HepG2 (cell line): ENCODE results near the gene SLC35D3. TPM values are rescaled to one million over a fixed set of nuclear protein-coding genes. Genes with fewer than 3 reads are reported as not detected.
A peak's percentile ranks its signal among the peaks of the same experiment; 100 is the strongest.

Experiments used
- ATAC-seq: fragments of 200-7000 bp; cut with Tn5 transposase; 3 replicates; pipeline ENCODE4 v1.9.1; 2020; ENCODE audit warnings: mild to moderate bottlenecking, moderate library complexity
- BruUV-seq: library from RNA; stranded (reverse); fragments of 400-500 nt; replicated peaks from 2 replicates; lab custom pipeline; 2021; lab: Mats Ljungman, UMichigan
- CTCF ChIA-PET: fragments of 300-600 bp; formaldehyde crosslinking; extraction: SDS; loops from one replicate; lab custom pipeline; 2021; ENCODE audit warnings: low total read pairs, inconsistent platforms, low intra/inter-chr PET ratio; lab: Yijun Ruan, JAX
- POLR2A ChIA-PET: fragments of 350-600 bp; sonication (Branson Sonifier 250); formaldehyde crosslinking; loops from one replicate; lab custom pipeline; 2020; ENCODE audit warnings: antibody characterized with exemption, inconsistent platforms; lab: Yijun Ruan, JAX
- DNase-seq: peaks from one replicate; pipeline ENCODE4 v3.0.0-alpha.2; 2015; ENCODE audit warnings: low spot score
- FAIRE-seq: peaks from 3 replicates; lab custom pipeline; 2011; peaks lifted over from hg19 to GRCh38; lab: Jason Lieb, UNC
- H2AFZ ChIP-seq: one replicate; pipeline ENCODE4 v1.6.1; 2011; ENCODE audit warnings: low read length, inconsistent platforms
- H3K27ac ChIP-seq: fragments of 300-600 bp; 3 replicates; pipeline ENCODE4 v1.8.0; 2011; ENCODE audit warnings: mixed run types, mild to moderate bottlenecking, mixed read lengths, low read length, inconsistent platforms; ENCODE audit not compliant: insufficient read depth; ENCODE audit errors: extremely low read length
- H3K27me3 ChIP-seq, 2 experiments: fragments of 200-600 bp in 1 of 2; 2 replicates in 1 of 2; 3 replicates in 1 of 2; pipeline versions ENCODE4 v1.6.0 to v1.8.0; 2011; ENCODE audit warnings: low read length in 2 of 2, mild to moderate bottlenecking in 2 of 2, moderate library complexity in 2 of 2, inconsistent platforms in 1 of 2; ENCODE audit not compliant: insufficient read depth in 2 of 2, control insufficient read depth in 1 of 2
- H3K36me3 ChIP-seq, 2 experiments: fragments of 200-600 bp in 1 of 2; replicated peaks in 1 of 2; 2 replicates in 1 of 2; 3 replicates in 1 of 2; pipeline versions ENCODE4 v1.5.1 to v1.8.0; 2011; ENCODE audit warnings: low read length in 2 of 2, inconsistent platforms in 1 of 2; ENCODE audit not compliant: insufficient read depth in 2 of 2, control insufficient read depth in 1 of 2
- H3K4me1 ChIP-seq: 2 replicates; pipeline ENCODE4 v1.5.1; 2012; ENCODE audit warnings: low read length, inconsistent platforms; ENCODE audit not compliant: insufficient read depth
- H3K4me2 ChIP-seq: 2 replicates; pipeline ENCODE4 v1.6.0; 2011; ENCODE audit warnings: low read depth, low read length, inconsistent platforms
- H3K4me3 ChIP-seq, 3 experiments: fragments of 200-600 bp in 1 of 3; sonication (generic), shearing (Covaris generic) in 1 of 3; replicated peaks in 1 of 3; 2 replicates each; pipeline ENCODE4 v1.5.1; 2011 to 2016; ENCODE audit warnings: low read length in 3 of 3, inconsistent platforms in 2 of 3, low read depth in 2 of 3, mild to moderate bottlenecking in 2 of 3, control low read depth in 1 of 3, mixed read lengths in 1 of 3; ENCODE audit not compliant: insufficient read depth in 1 of 3
- H3K79me2 ChIP-seq: one replicate; pipeline ENCODE4 v1.6.1; 2011; ENCODE audit warnings: low read length, inconsistent platforms; ENCODE audit not compliant: insufficient read depth
- H3K9ac ChIP-seq: 2 replicates; pipeline ENCODE4 v1.6.0; 2011; ENCODE audit warnings: mild to moderate bottlenecking, low read depth, low read length, inconsistent platforms; ENCODE audit not compliant: insufficient read depth
- H3K9me3 ChIP-seq: 2 replicates; pipeline ENCODE4 v1.5.1; 2012; ENCODE audit warnings: mild to moderate bottlenecking, low read length
- H4K20me1 ChIP-seq: 2 replicates; pipeline ENCODE4 v1.6.0; 2011; ENCODE audit warnings: inconsistent platforms, mild to moderate bottlenecking, low read length, moderate library complexity; ENCODE audit not compliant: insufficient read depth
- CENPBD1 ChIP-seq: sonication (generic); formaldehyde crosslinking; IDR thresholded peaks from 2 replicates; pipeline ENCODE4 v1.8.0; 2022; ENCODE audit warnings: missing genetic modification reagents, low read depth, mild to moderate bottlenecking, borderline replicate concordance
- CHD4 ChIP-seq: fragments of 200-600 bp; sonication (generic); IDR thresholded peaks from 2 replicates; pipeline ENCODE4 v1.7.0; 2017; ENCODE audit warnings: mild to moderate bottlenecking, low read length, borderline replicate concordance
- DZIP1 ChIP-seq: sonication (generic); formaldehyde crosslinking; IDR thresholded peaks from 2 replicates; pipeline ENCODE4 v1.5.0; 2020; ENCODE audit warnings: mild to moderate bottlenecking, missing genetic modification reagents
- E2F1 ChIP-seq: sonication (generic); formaldehyde crosslinking; IDR thresholded peaks from 2 replicates; pipeline ENCODE4 v1.5.0; 2020; ENCODE audit warnings: missing genetic modification reagents
- NCOR1 ChIP-seq: fragments of 200-600 bp; sonication (generic); IDR thresholded peaks from 2 replicates; pipeline ENCODE4 v1.7.0; 2017; ENCODE audit warnings: antibody characterized with exemption, low read length, borderline replicate concordance
- POGK ChIP-seq: sonication (generic); formaldehyde crosslinking; conservative IDR thresholded peaks from 2 replicates; pipeline ENCODE4 v1.8.0; 2022; ENCODE audit warnings: mild to moderate bottlenecking, moderate library complexity, missing genetic modification reagents
- SRSF9 ChIP-seq: fragments of 200-400 bp; formaldehyde crosslinking; IDR thresholded peaks from 2 replicates; pipeline ENCODE4 v1.6.1; 2018; ENCODE audit warnings: borderline replicate concordance, mild to moderate bottlenecking, low read depth, low read length; ENCODE audit not compliant: insufficient read depth, poor library complexity, severe bottlenecking
- SSRP1 ChIP-seq: IDR thresholded peaks from 2 replicates; pipeline ENCODE4 v1.6.1; 2016; ENCODE audit warnings: control low read depth
- TRIM24 ChIP-seq: sonication (generic); formaldehyde crosslinking; IDR thresholded peaks from 2 replicates; pipeline ENCODE4 v1.8.0; 2022; ENCODE audit warnings: mild to moderate bottlenecking, missing genetic modification reagents
- ZBTB39 ChIP-seq: sonication (generic); formaldehyde crosslinking; IDR thresholded peaks from 2 replicates; pipeline ENCODE4 v1.5.0; 2020; ENCODE audit warnings: missing genetic modification reagents
- ZNF136 ChIP-seq: sonication (generic); formaldehyde crosslinking; IDR thresholded peaks from 2 replicates; pipeline ENCODE4 v1.8.1; 2022; ENCODE audit warnings: low read depth, mild to moderate bottlenecking, moderate library complexity, missing genetic modification reagents
- ZNF546 ChIP-seq: sonication (generic); formaldehyde crosslinking; conservative IDR thresholded peaks from 2 replicates; pipeline ENCODE4 v1.8.1; 2023; ENCODE audit warnings: mild to moderate bottlenecking, missing genetic modification reagents
- ZNF652 ChIP-seq: IDR thresholded peaks from 2 replicates; pipeline ENCODE4 v1.6.1; 2016; ENCODE audit warnings: low read depth, borderline replicate concordance
- ZNF670 ChIP-seq: sonication (generic); formaldehyde crosslinking; IDR thresholded peaks from 2 replicates; pipeline ENCODE4 v1.8.0; 2022; ENCODE audit warnings: mild to moderate bottlenecking, missing genetic modification reagents, borderline replicate concordance
- WGBS: methylation state at CpG from one replicate; pipeline ENCODE4 v1.1.6; 2017; ENCODE audit warnings: low lambda C conversion rate; 5-methylcytosine and 5-hydroxymethylcytosine counted together
- in situ Hi-C: cut with HindIII; loops from 2 replicates; pipeline ENCODE4 v1.10.0; 2017; ENCODE audit warnings: low pct_unique_long_range_greater_than_20kb; ENCODE audit not compliant: extremely low pct_ligation_motif_present
- intact Hi-C: fragments of 100-400 bp; cut with micrococcal nuclease; formaldehyde crosslinking; loops from one replicate; pipeline ENCODE4 v1.10.0; 2022; ENCODE audit not compliant: unreplicated experiment
- polyA plus RNA-seq, 8 experiments: library from polyadenylated mRNA; depleted of rRNA in 3 of 8; stranded (reverse) in 7 of 8; unstranded in 1 of 8; fragments of >200 nt; fragmentation: Illumina TruSeq in 4 of 8; extraction: Trizol in 4 of 8; gene quantifications; 2 replicates each; pipeline versions ENCODE4 v1.2.1 to v1.2.3, GENCODE V29; 2011 to 2016; ENCODE audit warnings: low read depth in 4 of 8, missing spikeins in 1 of 8, mixed read lengths in 1 of 8; ENCODE audit not compliant: insufficient read depth in 1 of 8
- total RNA-seq, 5 experiments: library from RNA; depleted of rRNA; stranded (reverse); fragments of >200 nt; fragmentation: Illumina TruSeq; extraction: Trizol; gene quantifications; 2 replicates each; pipeline ENCODE4 v1.2.3, GENCODE V29; 2016; ENCODE audit warnings: low read depth in 1 of 5

SLC35D3 gene
- total and polyA plus RNA-seq, 2 of the 13 experiments (the other 11 are each of a cell fraction or from before 2014, with no cell fraction given): not detected

GRCh38 chr6:136886091-136886490 lies 36.0 kb upstream of the SLC35D3 start:
- ChIA-PET CTCF (no interaction called here), POLR2A (no interaction called here)
- Histone ChIP-seq H3K79me2 (no peaks in the 10 kb centered on the region), H3K27ac (no peak overlapping the region), H2AFZ (no peak overlapping the region), H3K4me2 (no peak overlapping the region), H4K20me1 (no peaks in the 10 kb centered on the region; the same call in 1 of the 2 replicates), H3K4me3 (no peak overlapping the region), H3K27me3 (peaks cover 3 to 49% of the 10 kb centered on the region in 2 experiments), H3K9ac (no peak overlapping the region), H3K36me3 (no peaks in the 10 kb centered on the region), H3K9me3 (no peaks in the 10 kb centered on the region), H3K4me1 (0 out of 2 replicates have a peak, but pooled peaks cover 6% of the 10 kb centered on the region)
- in situ Hi-C loops: no loop called here
- no peak for FAIRE-seq
- BruUV-seq: no TSS peak
- WGBS: 25% methylated on average over 3 of the region's 3 CpGs
- ATAC-seq: no peak
- DNase-seq: peak; percentile 9
- intact Hi-C loops: no loop called here
- TF ChIP-seq ZNF670 (CRISPR knock-in tag) (no peak), CENPBD1 (no peak), ZNF546 (CRISPR knock-in tag) (no peak), SRSF9 (no peak), ZNF652 (CRISPR knock-in tag) (no peak), DZIP1 (no peak), ZNF136 (no peak), E2F1 (CRISPR knock-in tag) (no peak), CHD4 (no peak), ZBTB39 (CRISPR knock-in tag) (no peak), NCOR1 (no peak), SSRP1 (no peak), TRIM24 (CRISPR knock-in tag) (no peak), POGK (CRISPR knock-in tag) (no peak)
